K562 (cell line): Measurements from ENCODE around the gene BCL2L1. TPM values are rescaled to one million over a fixed set of nuclear protein-coding genes. Genes with fewer than 3 reads are reported as not detected.
A peak's percentile ranks its signal among the peaks of the same experiment; 100 is the strongest.

Source experiments
- C11orf30 ChIP-seq: fragments of 450-650 bp; IDR thresholded peaks from 2 replicates; pipeline ENCODE4 v1.6.1; 2016; ENCODE audit warnings: low read depth, mild to moderate bottlenecking
- CXXC5 ChIP-seq: fragments of 250-450 bp; sonication (Bioruptor Pico); IDR thresholded peaks from 2 replicates; pipeline ENCODE4 v1.8.0; 2022; ENCODE audit warnings: inconsistent platforms, mild to moderate bottlenecking, moderate library complexity
- ETV1 ChIP-seq: fragments of 450-650 bp; conservative IDR thresholded peaks from 2 replicates; pipeline ENCODE4 v1.6.1; 2016; ENCODE audit warnings: missing genetic modification characterization, control low read depth, low read depth, missing compliant biosample characterization
- FOXA3 ChIP-seq, 2 experiments: fragments of 450-650 bp in 1 of 2; sonication (generic) in 1 of 2; formaldehyde crosslinking; IDR thresholded peaks in 1 of 2; conservative IDR thresholded peaks in 1 of 2; 2 replicates each; pipeline versions ENCODE4 v1.4.0 to v1.8.0; 2020 to 2022; ENCODE audit warnings: mild to moderate bottlenecking in 2 of 2, missing genetic modification reagents in 1 of 2
- HMGN3 ChIP-seq: IDR thresholded peaks from 2 replicates; pipeline ENCODE4 v1.6.1; 2011; ENCODE audit warnings: borderline replicate concordance, low read depth, mild to moderate bottlenecking, mixed read lengths, low read length; ENCODE audit not compliant: insufficient read length; ENCODE audit errors: extremely low read depth
- MAFG ChIP-seq: fragments of 450-650 bp; conservative IDR thresholded peaks from 2 replicates; pipeline ENCODE4 v1.6.1; 2016; ENCODE audit warnings: missing genetic modification characterization, missing compliant biosample characterization
- RBM14 ChIP-seq: fragments of 200-400 bp; formaldehyde crosslinking; IDR thresholded peaks from 2 replicates; pipeline ENCODE4 v1.6.1; 2018; ENCODE audit warnings: low read depth, mild to moderate bottlenecking, low read length, moderate library complexity, borderline replicate concordance; ENCODE audit not compliant: insufficient read depth
- SIN3B ChIP-seq: fragments of 450-650 bp; IDR thresholded peaks from 2 replicates; pipeline ENCODE4 v1.6.1; 2017; ENCODE audit warnings: low read depth, mild to moderate bottlenecking, moderate library complexity
- ZFP30 ChIP-seq: fragments of 250-450 bp; sonication (Bioruptor Pico); IDR thresholded peaks from 2 replicates; pipeline ENCODE4 v1.8.0; 2022; ENCODE audit warnings: moderate library complexity, mild to moderate bottlenecking, inconsistent platforms, borderline replicate concordance
- ZNF347 ChIP-seq: fragments of 450-650 bp; formaldehyde crosslinking; IDR thresholded peaks from 2 replicates; pipeline ENCODE4 v1.4.0; 2020; ENCODE audit warnings: low read depth, mild to moderate bottlenecking, moderate library complexity
- ZNF76 ChIP-seq: fragments of 250-450 bp; sonication (Bioruptor Pico); IDR thresholded peaks from 2 replicates; pipeline ENCODE4 v1.4.0; 2020; ENCODE audit warnings: mild to moderate bottlenecking, moderate library complexity, borderline replicate concordance
- polyA plus RNA-seq, 8 experiments: library from polyadenylated mRNA; depleted of rRNA in 4 of 8; stranded (reverse) in 5 of 8; unstranded in 3 of 8; fragments of >200 nt; fragmentation: Nextera tagmentation in 2 of 8; fragmentation: Illumina TruSeq in 1 of 8; extraction: Ambion mirVana in 2 of 8; extraction: Trizol in 1 of 8; gene quantifications; 2 replicates each; pipeline versions ENCODE4 v1.2.1 to v1.2.3, GENCODE V29; 2011 to 2014; ENCODE audit warnings: inconsistent platforms in 1 of 8, missing spikeins in 1 of 8
- total RNA-seq, 7 experiments: library from RNA; depleted of rRNA in 6 of 7; stranded (reverse); fragments of >200 nt in 6 of 7; fragmentation: Illumina TruSeq in 2 of 7; extraction: Trizol in 2 of 7; gene quantifications; 2 replicates each; pipeline versions ENCODE4 v1.2.1 to v1.2.3, GENCODE V29; 2011 to 2021; ENCODE audit warnings: low replicate concordance in 1 of 7
- TF ChIP-seq, protein P1 (sequence below): fragments of 250-450 bp; sonication (Bioruptor Pico); IDR thresholded peaks from 2 replicates; pipeline ENCODE4 v1.8.0; 2021; ENCODE audit warnings: mild to moderate bottlenecking, moderate library complexity
- TF ChIP-seq, protein P2 (sequence below): fragments of 250-450 bp; sonication (Bioruptor Pico); IDR thresholded peaks from 2 replicates; pipeline ENCODE4 v1.4.0; 2020
- TF ChIP-seq, protein P3 (sequence below): fragments of 450-650 bp; IDR thresholded peaks from 2 replicates; pipeline ENCODE4 v1.6.1; 2018; ENCODE audit not compliant: partially characterized antibody

Gene BCL2L1
- total and polyA plus RNA-seq, 9 of the 15 experiments (the other 6 are each of a cell fraction or from before 2014, with no cell fraction given): 3.3 to 182 (median 120) TPM

DNA sequence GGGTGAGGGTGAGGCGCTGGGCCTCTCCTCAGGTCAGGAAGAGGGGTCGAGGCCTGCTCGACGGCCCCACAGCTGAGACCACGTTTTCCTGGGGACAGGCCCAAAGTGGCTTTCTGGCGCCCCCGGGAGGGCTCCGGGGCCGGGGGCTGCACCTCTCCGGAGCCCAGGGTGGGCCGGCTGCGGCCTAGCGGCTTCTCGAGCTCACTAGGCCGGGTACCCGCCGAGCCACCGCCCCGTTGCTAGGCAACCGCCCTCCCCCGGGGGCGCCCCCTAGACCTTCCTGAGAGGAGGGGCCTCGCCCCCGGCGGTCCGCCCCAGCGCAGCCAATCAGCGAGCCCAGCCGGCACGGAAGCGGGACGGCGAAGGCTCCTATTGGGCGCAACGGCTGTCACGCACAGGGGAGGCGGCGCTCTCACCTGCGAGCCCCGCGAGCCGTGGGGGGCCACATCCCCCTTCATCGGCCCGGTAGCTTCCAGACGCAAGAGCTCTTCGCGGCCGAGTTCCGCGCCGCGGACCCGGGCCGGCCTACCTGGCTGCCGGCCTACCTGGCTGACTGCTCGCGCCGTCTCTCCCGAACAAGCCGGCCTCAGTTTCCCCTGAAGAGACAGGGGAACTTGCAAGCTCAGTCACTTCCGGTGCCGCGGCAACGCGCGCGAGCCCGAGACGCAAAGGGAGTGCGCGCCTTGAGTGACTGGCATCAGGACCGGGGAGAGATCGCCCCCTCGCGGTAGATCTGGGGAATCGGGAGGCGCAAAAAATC lies 831 bp upstream of the BCL2L1 start (continued):
- TF ChIP-seq, protein P1, sequence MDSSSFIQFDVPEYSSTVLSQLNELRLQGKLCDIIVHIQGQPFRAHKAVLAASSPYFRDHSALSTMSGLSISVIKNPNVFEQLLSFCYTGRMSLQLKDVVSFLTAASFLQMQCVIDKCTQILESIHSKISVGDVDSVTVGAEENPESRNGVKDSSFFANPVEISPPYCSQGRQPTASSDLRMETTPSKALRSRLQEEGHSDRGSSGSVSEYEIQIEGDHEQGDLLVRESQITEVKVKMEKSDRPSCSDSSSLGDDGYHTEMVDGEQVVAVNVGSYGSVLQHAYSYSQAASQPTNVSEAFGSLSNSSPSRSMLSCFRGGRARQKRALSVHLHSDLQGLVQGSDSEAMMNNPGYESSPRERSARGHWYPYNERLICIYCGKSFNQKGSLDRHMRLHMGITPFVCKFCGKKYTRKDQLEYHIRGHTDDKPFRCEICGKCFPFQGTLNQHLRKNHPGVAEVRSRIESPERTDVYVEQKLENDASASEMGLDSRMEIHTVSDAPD (CRISPR knock-in tag): no peak
- TF ChIP-seq FOXA3 (CRISPR knock-in tag; conservative IDR thresholded peaks at IDR 0.05 in 1 of 2, IDR thresholded peaks at IDR 0.05 in 1 of 2) (no peak), CXXC5 (CRISPR knock-in tag) (peak; percentile 94), ZNF76 (CRISPR knock-in tag) (peak; percentile 81; the same call in 1 of the 2 replicates), ETV1 (tag) (peak; percentile 97), SIN3B (peak; percentile 25; the same call in 1 of the 2 replicates), C11orf30 (peak; percentile 62; the same call in 1 of the 2 replicates), RBM14 (0 out of 2 replicates have a peak, but pooled peaks have one; percentile 27), ZNF347 (CRISPR knock-in tag) (no peak), ZFP30 (CRISPR knock-in tag) (no peak), MAFG (tag) (no peak), HMGN3 (peak; percentile 65)
- TF ChIP-seq, protein P2, sequence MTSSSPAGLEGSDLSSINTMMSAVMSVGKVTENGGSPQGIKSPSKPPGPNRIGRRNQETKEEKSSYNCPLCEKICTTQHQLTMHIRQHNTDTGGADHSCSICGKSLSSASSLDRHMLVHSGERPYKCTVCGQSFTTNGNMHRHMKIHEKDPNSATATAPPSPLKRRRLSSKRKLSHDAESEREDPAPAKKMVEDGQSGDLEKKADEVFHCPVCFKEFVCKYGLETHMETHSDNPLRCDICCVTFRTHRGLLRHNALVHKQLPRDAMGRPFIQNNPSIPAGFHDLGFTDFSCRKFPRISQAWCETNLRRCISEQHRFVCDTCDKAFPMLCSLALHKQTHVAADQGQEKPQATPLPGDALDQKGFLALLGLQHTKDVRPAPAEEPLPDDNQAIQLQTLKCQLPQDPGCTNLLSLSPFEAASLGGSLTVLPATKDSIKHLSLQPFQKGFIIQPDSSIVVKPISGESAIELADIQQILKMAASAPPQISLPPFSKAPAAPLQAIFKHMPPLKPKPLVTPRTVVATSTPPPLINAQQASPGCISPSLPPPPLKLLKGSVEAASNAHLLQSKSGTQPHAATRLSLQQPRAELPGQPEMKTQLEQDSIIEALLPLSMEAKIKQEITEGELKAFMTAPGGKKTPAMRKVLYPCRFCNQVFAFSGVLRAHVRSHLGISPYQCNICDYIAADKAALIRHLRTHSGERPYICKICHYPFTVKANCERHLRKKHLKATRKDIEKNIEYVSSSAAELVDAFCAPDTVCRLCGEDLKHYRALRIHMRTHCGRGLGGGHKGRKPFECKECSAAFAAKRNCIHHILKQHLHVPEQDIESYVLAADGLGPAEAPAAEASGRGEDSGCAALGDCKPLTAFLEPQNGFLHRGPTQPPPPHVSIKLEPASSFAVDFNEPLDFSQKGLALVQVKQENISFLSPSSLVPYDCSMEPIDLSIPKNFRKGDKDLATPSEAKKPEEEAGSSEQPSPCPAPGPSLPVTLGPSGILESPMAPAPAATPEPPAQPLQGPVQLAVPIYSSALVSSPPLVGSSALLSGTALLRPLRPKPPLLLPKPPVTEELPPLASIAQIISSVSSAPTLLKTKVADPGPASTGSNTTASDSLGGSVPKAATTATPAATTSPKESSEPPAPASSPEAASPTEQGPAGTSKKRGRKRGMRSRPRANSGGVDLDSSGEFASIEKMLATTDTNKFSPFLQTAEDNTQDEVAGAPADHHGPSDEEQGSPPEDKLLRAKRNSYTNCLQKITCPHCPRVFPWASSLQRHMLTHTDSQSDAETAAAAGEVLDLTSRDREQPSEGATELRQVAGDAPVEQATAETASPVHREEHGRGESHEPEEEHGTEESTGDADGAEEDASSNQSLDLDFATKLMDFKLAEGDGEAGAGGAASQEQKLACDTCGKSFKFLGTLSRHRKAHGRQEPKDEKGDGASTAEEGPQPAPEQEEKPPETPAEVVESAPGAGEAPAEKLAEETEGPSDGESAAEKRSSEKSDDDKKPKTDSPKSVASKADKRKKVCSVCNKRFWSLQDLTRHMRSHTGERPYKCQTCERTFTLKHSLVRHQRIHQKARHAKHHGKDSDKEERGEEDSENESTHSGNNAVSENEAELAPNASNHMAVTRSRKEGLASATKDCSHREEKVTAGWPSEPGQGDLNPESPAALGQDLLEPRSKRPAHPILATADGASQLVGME (CRISPR knock-in tag): peak; percentile 87; the same call in 1 of the 2 replicates
- TF ChIP-seq, protein P3, sequence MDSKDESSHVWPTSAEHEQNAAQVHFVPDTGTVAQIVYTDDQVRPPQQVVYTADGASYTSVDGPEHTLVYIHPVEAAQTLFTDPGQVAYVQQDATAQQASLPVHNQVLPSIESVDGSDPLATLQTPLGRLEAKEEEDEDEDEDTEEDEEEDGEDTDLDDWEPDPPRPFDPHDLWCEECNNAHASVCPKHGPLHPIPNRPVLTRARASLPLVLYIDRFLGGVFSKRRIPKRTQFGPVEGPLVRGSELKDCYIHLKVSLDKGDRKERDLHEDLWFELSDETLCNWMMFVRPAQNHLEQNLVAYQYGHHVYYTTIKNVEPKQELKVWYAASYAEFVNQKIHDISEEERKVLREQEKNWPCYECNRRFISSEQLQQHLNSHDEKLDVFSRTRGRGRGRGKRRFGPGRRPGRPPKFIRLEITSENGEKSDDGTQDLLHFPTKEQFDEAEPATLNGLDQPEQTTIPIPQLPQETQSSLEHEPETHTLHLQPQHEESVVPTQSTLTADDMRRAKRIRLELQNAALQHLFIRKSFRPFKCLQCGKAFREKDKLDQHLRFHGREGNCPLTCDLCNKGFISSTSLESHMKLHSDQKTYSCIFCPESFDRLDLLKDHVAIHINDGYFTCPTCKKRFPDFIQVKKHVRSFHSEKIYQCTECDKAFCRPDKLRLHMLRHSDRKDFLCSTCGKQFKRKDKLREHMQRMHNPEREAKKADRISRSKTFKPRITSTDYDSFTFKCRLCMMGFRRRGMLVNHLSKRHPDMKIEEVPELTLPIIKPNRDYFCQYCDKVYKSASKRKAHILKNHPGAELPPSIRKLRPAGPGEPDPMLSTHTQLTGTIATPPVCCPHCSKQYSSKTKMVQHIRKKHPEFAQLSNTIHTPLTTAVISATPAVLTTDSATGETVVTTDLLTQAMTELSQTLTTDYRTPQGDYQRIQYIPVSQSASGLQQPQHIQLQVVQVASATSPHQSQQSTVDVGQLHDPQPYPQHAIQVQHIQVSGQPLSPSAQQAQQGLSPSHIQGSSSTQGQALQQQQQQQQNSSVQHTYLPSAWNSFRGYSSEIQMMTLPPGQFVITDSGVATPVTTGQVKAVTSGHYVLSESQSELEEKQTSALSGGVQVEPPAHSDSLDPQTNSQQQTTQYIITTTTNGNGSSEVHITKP: peak; percentile 22
